Upper lobe of right lung (tissue), 1 donor: ENCODE data around the gene KIAA0319L. TPM values are rescaled to one million over a fixed set of nuclear protein-coding genes. Genes with fewer than 3 reads are reported as not detected.

Source experiments
- ATAC-seq: fragments of 200-7000 bp; cut with Tn5 transposase; one replicate; pipeline ENCODE4 v1.9.1; 2020; ENCODE audit warnings: mild to moderate bottlenecking, moderate library complexity
- DNase-seq: peaks from one replicate; pipeline ENCODE4 v3.0.0-alpha.2; 2020
- H3K27ac ChIP-seq: fragments of 200-600 bp; one replicate; pipeline ENCODE4 v1.8.0; 2022
- H3K27me3 ChIP-seq: fragments of 200-600 bp; one replicate; pipeline ENCODE4 v1.8.0; 2022; ENCODE audit warnings: mild to moderate bottlenecking
- H3K36me3 ChIP-seq: fragments of 200-600 bp; one replicate; pipeline ENCODE4 v1.8.0; 2022
- H3K4me1 ChIP-seq: fragments of 200-600 bp; one replicate; pipeline ENCODE4 v1.8.0; 2022
- H3K4me3 ChIP-seq: fragments of 200-600 bp; one replicate; pipeline ENCODE4 v1.8.0; 2022; ENCODE audit warnings: mild to moderate bottlenecking
- H3K9me3 ChIP-seq: fragments of 200-600 bp; one replicate; pipeline ENCODE4 v1.8.0; 2022
- intact Hi-C: fragments of 100-400 bp; cut with DNase I; formaldehyde crosslinking; loops from one replicate; pipeline ENCODE4 v1.11.0; 2022
- total RNA-seq: library from RNA; stranded (reverse); fragmentation: NEBNext Ultra II Directional; extraction: Animal tissue kit (Norgen Biotek cat#: 25700); gene quantifications from one replicate; pipeline ENCODE4 v1.2.1, GENCODE V29; 2021
- TF ChIP-seq, protein P1 (sequence below): fragments of 200-600 bp; IDR thresholded peaks from one replicate; pipeline ENCODE4 v1.8.0; 2022; ENCODE audit warnings: antibody characterized with exemption
- donor health status: DM: no; HTN: yes; CAD: no; lungs with severe emphysema.

KIAA0319L gene
- total RNA-seq, 1 donor from 2014 or later = 87.7 TPM

DNA sequence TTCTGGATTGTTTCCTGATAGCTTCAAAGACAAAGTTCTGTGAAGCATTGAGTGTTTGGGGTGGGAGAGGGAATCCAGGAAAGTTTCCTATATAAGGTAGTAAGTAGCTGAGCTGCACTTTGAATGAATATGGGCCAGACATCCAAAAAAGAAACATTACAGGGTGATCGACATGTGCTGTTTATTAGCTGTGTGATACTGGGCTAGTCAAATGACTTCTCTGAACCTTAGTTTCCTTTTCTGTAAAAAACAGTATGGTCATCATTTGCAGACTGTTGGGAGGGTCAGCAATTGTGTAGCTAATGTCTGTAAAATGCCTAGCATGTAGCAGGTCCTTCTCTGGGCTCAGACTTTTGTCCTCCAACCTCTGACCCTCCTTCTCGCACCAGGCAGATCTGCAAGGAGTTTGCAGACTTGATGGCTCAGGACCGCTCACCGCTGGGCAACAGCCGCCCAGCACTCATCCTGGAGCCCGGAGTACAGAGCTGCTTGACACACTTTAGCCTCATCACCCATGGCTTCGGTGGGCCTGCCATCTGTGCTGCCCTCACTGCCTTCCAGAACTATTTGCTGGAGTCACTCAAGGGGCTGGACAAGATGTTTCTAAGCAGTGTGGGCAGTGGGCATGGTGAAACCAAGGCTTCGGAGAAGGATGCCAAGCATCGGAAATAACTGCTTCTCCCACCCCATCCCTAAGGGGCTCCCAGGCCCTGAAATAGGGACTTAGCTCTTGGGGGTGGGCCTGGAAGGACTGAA, 37.0 kb upstream of the KIAA0319L start:
- Histone ChIP-seq H3K9me3 (no peaks in the 10 kb centered on the region), H3K4me3 (no peak overlapping the region), H3K36me3 (no peaks in the 10 kb centered on the region), H3K4me1 (no peaks in the 10 kb centered on the region), H3K27me3 (no peaks in the 10 kb centered on the region), H3K27ac (no peak overlapping the region)
- ATAC-seq = no peak
- intact Hi-C loops = no loop called here
- no peak for DNase-seq
- TF ChIP-seq, protein P1, sequence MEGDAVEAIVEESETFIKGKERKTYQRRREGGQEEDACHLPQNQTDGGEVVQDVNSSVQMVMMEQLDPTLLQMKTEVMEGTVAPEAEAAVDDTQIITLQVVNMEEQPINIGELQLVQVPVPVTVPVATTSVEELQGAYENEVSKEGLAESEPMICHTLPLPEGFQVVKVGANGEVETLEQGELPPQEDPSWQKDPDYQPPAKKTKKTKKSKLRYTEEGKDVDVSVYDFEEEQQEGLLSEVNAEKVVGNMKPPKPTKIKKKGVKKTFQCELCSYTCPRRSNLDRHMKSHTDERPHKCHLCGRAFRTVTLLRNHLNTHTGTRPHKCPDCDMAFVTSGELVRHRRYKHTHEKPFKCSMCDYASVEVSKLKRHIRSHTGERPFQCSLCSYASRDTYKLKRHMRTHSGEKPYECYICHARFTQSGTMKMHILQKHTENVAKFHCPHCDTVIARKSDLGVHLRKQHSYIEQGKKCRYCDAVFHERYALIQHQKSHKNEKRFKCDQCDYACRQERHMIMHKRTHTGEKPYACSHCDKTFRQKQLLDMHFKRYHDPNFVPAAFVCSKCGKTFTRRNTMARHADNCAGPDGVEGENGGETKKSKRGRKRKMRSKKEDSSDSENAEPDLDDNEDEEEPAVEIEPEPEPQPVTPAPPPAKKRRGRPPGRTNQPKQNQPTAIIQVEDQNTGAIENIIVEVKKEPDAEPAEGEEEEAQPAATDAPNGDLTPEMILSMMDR = no peak

DNA sequence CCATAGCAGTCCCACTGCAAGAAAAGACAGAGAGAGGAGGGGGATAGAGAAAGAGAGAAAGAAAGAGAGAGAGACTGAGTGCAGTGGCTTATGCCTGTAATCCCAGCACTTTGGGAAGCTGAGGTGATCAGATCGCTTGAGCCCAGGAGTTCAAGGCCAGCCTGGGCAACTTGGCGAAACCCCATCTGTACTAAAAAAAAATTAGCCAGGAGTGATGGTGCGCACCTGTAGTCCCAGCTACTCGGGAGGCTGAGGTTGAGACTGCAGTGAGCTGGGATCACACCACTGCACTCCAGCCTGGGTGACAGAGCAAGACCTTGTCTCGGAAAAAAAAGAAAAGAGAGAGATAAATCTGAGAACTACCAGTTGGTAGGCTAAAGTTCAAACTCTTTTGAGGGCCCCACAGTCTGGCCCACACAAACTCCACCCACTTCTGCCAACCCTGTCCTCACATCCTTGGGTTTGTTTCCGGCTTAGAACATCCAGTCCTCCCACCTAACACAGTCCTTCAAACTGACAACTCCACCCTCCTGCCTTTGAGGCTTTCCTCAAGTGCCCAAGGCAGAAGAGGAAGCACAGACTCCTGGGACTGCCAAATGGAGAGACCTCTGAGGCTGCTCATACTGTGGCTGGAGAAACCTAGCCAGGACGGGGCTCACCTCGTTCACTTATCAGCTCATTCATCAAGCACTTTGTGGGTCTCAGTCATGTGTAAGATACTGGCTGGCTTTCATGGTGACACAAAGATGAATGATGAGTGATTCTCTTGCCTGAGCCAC, 36.0 kb upstream of the KIAA0319L start:
- ATAC-seq (peak; percentile 78), DNase-seq (no peak)
- Histone ChIP-seq H3K4me1 (no peaks in the 10 kb centered on the region), H3K36me3 (no peaks in the 10 kb centered on the region), H3K27me3 (no peaks in the 10 kb centered on the region), H3K27ac (no peak overlapping the region), H3K4me3 (no peak overlapping the region), H3K9me3 (no peaks in the 10 kb centered on the region)
- intact Hi-C loops = no loop called here
- TF ChIP-seq, protein P1 = no peak

DNA sequence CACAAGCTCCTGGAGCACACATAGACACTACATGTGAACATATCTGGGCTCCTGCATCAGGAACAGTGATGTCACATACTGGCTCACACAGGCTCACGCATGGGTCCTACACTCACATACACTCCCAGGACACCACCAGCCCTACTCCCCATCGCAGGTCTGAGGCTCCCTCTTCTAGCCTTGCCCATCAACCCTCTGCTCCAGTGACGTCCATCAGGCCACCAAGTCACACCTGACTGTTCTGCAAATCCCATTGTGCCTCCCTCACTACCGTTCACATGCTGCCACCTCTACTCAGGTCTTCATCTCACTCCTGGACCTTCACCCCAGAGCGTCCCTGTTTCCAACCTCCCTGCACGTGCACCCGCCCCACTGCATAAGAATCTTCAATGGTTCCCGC, 34.0 kb upstream of the KIAA0319L start:
- peak; percentile 25 for DNase-seq
- no peak for ATAC-seq
- intact Hi-C loops = no loop called here
- no peaks in the 10 kb centered on the region for H3K27me3 ChIP-seq
- H3K4me3 ChIP-seq = no peak overlapping the region
- H3K4me1 ChIP-seq = no peaks in the 10 kb centered on the region
- no peaks in the 10 kb centered on the region for H3K36me3 ChIP-seq
- TF ChIP-seq, protein P1 = no peak
- no peaks in the 10 kb centered on the region for H3K9me3 ChIP-seq
- H3K27ac ChIP-seq = no peak overlapping the region

DNA sequence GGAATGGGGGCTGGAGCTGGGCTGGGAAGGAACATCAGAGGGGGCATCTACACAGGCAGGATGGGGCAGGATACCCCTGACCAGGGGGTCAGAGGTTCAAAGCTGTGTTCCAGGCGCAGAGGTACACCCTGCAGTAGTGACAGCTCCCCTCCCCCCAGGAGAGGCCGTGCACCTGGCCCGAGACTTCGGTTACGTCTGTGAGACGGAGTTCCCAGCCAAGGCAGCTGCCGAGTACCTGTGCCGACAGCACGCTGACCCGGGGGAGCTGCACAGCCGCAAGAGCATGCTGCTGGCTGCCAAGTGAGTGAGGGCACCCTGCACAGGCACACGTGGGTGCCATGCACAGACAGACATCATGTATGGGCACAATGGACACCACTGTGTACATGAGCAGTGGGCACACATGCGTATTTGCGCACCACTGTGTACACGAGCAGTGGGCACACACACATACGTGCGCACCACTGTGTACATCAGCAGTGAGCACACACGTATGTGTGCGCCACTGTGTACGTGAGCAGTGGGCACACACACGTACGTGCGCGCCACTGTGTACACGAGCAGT, 33.4 kb upstream of the KIAA0319L start:
- DNase-seq (peak; percentile 41), ATAC-seq (no peak)
- H3K36me3 ChIP-seq = no peaks in the 10 kb centered on the region
- no peak overlapping the region for H3K4me3 ChIP-seq
- H3K4me1 ChIP-seq = no peaks in the 10 kb centered on the region
- TF ChIP-seq, protein P1 = no peak
- no peaks in the 10 kb centered on the region for H3K27me3 ChIP-seq
- no peak overlapping the region for H3K27ac ChIP-seq
- intact Hi-C loops = no loop called here
- no peaks in the 10 kb centered on the region for H3K9me3 ChIP-seq

- no peaks in the 10 kb centered on the region for H3K9me3 ChIP-seq
- no peaks in the 10 kb centered on the region for H3K4me1 ChIP-seq
- intact Hi-C loops = no loop called here
- TF ChIP-seq, protein P1 = no peak
- no peaks in the 10 kb centered on the region for H3K36me3 ChIP-seq
- H3K4me3 ChIP-seq = no peak overlapping the region
- H3K27me3 ChIP-seq = no peaks in the 10 kb centered on the region
- DNase-seq = peak; percentile 55
- H3K27ac ChIP-seq = no peak overlapping the region
- ATAC-seq = no peak
These were observed 32.6 kb upstream of the KIAA0319L start for GRCh38 chr1:35589516-35590427.
